GM21737 (cell line): ENCODE data around the gene FAM3D.

ENCODE experiments used
- ATAC-seq: cut with Tn5 transposase; IDR thresholded peaks from one replicate; pipeline ENCODE4 v1.9.1; 2021; ENCODE audit warnings: mild to moderate bottlenecking, moderate library complexity; ENCODE audit not compliant: unreplicated experiment

FAM3D gene

DNA sequence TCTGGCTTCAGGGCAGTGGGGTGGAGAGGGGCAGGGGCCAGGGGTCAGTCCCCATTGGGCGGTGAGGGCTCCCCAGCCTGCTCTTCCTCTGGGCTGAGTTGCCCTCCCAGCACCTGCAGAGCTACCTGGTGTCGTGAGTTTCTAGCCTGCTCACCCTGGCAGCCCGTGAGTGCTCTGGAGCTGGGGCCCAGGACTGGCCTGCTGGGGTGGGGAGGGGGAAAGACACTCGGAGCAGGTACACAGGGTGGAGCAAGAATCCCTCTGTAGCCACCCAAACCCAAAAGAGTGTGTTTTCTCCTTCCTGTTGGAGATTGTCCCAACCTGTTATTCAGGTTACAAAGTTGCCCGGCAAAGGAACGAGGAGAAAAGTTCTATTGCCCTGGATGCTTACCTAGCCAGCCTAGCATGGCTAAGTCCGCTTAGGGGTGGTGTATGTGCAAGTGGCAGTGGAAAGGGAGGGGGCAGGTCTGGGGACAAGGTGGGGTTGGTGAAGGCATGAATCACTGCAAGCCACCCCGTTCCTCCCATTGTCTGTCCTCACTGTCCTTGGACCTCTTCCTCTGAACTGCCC, 8.9 kb downstream of the FAM3D start:
- no peak for ATAC-seq

- ATAC-seq = no peak
Observed at GRCh38 chr3:58657036-58657520, 9.5 kb downstream of the FAM3D start.

DNA sequence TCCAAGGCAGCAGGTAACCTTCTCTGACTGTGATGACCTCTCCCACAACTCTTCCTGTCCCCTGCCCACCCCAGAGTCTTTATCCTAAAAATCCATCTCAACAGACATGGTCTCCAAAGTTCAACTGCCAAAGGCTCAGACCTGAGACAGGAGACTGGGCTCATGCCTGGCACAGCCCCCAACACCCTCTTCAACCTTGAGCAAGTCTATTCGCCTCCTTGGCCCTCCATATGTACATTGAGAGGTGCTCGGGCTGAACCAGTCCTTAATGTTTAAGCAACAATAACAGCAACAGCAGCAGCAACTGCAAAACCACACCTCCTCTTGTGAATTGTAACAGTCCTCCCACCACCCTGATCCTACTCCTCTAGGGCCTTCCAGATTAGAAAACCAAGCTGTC, 9.9 kb downstream of the FAM3D start:
- ATAC-seq = no peak

DNA sequence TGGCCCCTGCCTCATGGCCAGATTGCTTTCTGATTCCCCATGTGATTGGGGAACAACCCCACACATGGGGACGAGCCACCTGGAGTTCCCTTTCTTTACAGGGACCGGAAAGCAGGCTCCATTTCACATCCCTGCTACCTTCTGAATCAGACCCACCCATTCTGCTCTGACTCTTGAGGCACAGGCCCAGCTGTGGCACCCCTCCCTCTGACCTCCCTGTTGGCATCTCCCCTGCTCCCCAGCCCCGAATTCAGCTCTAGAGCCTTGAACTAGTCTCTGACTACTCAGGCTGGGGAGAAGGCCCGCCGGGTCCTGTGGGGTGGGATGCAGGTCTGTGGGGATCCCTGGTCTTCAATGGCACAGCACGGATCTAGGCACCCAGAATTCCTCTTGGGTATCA, 12.1 kb downstream of the FAM3D start:
- no peak for ATAC-seq

DNA sequence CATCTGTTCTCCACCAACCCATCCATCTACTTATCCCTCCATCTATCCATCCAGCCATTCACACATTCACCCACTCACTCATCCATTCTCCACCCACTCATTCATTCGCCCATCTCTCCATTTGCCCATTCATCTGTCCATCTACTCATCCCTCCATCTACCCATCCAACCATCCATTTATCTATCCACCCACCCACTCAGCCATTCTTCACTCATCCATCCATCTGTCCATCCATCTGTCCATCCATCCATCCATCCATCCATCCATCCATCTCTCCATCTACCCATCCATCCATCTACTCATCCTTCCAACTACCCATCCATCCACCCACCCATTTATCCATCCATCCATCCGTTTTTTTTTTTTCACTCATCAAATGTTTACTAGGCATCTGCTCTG, 13.9 kb downstream of the FAM3D start:
- no peak for ATAC-seq

- no peak for ATAC-seq
Observed at GRCh38 chr3:58651276-58651675, 15.3 kb downstream of the FAM3D start.

GRCh38 chr3:58647381-58648141, 19.0 kb downstream of the FAM3D start:
- ATAC-seq = no peak

DNA sequence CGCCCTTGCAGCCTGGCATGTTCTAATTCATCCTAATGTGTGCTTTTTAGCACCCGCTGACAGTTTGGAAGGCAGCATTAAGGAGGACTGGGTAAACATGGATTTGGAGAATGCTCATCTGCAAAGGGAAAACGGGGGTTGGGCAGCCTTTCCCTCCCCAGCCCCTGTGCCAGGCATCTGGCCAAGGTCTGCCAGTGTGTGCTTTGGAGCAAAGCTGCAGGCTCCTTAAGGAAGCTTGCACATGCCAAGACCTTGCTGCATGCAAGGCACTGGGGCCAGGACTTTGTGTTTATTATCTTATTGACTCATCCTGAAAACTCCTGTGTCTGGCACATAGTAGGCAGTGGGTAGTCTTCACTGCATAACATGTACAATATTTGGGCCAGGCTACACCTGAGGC, 20.1 kb downstream of the FAM3D start:
- no peak for ATAC-seq

GRCh38 chr3:58645726-58646125, 20.8 kb downstream of the FAM3D start:
- no peak for ATAC-seq

- no peak for ATAC-seq
Observed at GRCh38 chr3:58642846-58643245, 23.7 kb downstream of the FAM3D start.

DNA sequence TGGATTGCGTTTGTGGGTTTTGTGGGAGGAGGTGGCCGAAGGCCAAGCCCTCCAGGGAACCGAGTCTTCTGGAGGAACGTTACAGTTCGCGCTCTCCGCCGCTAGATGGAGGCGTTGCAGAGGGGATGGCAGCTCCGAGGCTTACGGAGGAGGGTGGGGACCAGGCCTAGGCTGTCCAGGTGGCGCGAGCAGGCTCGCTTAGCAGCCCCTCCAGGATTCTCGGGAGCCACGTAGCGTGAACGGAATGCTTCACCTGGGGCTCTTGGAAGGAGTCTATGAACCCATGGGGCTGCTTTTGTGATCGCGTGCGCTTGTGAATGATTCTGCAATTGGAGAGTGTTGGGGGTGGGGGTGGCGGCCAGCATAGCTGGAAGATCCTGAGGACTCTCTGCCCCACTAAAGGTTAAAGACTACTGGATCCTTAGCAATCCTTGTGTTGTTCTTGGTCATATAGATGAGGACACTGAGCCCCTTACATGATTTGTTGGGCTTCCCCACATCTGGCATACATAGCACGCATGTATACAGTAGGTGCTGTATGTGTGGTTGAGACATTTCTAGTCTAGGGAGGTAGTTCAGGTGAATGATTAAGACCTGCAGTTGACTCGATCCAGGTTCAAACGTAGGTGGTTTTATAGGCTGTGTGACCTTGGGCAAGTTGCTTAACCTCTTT, 25.7 kb downstream of the FAM3D start:
- peak; percentile 73 for ATAC-seq

DNA sequence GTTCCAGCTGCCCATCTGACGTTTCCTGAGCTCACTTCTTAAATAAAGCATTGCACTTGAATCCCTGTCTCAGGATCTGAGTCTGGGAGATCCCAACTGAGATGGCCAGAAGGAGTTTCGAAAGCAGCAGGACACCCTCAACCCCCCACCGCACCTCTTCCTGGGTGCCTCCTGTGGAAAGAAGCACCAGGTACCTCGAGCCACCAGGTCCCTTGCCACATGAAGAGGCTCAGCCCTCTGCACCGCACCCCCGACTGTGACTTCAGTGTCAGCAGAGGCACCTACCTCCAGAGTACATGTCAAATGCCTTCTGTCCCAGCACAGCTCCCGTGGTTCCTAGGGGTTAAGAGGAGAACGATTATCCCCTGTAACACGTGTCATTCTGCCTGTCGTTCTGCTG, 26.7 kb downstream of the FAM3D start:
- no peak for ATAC-seq

GRCh38 chr3:58639001-58639400, 27.6 kb downstream of the FAM3D start:
- no peak for ATAC-seq

GRCh38 chr3:58638591-58638990, 28.0 kb downstream of the FAM3D start:
- no peak for ATAC-seq

DNA sequence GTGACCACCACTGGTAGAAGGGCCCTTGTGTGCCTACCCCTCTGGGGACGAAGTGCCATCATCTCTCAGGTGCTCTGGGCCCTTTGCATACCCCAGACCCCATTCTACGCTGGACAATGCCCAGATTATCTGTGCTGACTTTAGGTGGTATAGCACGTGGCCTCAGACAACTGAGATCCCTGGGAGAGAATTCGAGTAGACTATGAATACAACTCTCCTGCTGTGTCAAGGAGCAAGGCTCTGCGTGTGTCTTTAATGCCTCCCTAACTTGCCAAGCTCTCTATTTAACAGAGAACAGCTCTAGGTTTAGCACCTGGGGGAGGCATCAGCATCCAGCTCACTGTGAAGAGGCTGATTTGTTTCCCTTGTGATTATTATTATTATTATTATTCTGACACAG, 29.1 kb downstream of the FAM3D start:
- no peak for ATAC-seq

DNA sequence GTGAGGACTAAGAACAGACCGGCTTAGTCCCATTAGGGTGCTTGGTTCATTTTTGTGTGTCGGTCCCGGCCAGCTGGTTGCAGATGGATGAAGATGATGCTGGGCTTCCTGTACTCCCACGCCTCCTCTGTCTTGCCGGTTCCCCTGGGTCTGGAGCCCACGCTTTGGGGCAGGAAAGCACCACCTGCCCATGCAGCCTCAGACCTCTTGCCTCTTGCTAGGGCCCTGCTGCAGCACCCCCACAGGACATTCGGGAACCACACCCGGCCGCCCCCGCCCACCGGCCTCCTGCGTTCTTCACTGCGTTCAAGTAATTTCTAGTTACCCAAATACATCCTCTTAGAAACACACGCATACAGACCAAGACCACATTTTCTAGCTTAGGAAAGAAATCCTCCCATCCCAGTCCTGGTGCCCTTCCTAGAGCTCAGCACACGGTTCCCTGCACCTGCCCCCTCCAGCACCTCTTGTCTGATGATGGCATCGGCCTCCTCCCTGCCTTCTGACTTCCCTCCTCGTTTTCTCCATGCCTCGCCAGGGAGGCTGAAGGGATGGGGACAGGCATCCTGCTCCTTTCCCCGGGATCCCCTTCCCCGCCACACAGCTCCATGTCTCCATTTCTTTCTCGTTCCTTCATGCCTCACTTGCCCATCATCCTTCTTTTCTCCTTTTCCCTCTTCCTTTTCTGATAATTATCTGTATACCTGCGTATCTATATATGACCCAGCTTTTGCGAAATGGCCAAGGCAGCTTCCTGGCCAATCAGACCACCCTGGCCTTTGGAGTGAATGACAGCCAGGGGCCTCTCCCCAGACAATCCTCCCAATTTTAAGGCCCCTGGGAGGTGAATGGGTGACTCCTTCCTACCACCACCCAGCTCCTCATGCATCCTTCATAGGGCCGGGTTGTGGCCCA, 30.9 kb downstream of the FAM3D start:
- ATAC-seq = no peak

DNA sequence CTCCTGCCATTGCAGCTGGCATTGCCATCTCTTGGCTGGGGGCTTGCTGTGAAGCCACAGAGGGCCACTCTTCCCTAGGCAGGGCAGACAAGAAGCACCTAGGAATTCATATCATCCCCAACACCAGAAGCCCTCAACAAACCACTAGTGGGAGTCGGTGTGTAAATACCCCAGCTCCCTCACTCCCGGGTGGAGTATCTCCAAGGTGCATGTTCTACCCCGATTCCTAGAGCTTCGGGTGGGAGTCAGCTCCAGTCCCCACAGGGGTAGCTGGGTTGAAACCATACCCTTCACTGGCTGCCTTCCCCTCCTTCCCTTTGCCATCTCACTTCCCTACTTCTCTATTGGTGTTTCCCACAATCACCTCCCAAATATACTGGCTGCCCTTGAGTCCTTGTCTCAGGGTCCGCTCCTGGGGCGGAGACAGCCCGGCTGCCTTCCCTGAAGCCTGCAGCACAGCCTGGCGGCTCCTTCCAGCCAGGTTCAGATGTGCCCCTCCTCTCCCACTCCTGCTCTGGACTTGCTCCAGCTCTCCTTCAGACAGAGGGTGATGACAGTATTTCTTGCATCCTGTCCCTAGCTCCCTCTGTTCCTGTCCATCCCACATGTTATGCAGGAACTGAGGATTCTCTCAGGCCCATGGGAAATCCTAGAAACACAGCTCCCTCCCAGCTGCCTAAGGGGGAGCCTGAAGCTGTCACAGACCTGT, 33.3 kb downstream of the FAM3D start:
- no peak for ATAC-seq

DNA sequence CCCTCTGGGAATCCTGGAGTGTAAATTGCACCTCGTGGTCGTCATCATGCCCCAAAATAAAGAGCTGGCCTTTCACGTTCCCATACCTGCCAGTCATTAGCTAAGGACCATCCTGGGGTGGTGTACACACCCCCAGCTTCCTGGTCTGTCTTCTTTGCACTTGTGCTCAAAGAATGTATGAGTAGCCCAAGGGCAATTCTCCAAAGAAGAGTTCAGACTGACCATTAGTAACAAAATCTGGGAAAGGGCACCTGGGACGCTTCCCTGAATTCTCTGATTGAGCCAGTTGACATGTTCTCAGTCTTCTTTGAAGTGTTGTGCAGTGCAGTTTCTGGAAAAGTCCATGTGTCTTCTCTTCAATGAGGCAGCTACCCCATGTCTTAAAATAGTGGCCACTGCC, 34.8 kb downstream of the FAM3D start:
- no peak for ATAC-seq

GRCh38 chr3:58630710-58631092, 35.9 kb downstream of the FAM3D start:
- ATAC-seq = no peak

DNA sequence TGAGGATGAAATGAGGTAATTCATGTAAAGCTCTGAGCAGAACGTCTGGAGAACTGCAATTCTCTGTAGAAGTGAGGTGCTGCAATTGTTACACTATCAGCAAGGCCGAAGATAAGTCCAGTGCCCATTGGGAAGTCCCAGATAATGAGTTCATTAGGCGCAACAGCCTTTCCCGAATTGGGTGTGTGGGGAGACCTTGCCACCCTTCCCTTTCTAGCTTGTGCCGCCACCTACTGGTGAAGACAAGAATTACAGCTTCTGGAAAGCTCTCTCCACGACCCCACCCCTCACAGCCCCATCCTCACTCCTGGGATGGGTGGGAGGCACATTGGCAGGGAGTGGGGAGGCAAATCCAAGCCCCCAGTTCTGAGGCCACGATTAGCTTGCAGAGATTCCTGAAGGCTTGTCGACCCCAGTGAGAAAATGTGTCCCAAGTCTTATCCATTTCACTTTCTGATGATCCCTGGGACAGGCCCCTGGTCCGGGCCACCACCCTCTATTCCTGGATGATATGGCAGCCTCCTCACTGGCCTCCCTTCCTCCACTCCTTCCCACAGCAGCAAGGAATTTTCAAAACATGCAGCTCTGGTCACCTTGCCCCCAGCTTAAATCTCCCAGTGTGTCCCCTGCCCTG, 36.4 kb downstream of the FAM3D start:
- no peak for ATAC-seq
